ENCODE data around the gene LRRC17. TPM values are rescaled to one million over a fixed set of nuclear protein-coding genes. Genes with fewer than 3 reads are reported as not detected.
"Not testable (repeated sequence)": the region's sequence is repeated elsewhere in the genome, so short reads cannot be mapped to it uniquely, and the experiment has no call there.

LRRC17 gene
- polyA plus RNA-seq, 12 donors, result 23.7 to 112 (median 39.3) TPM; not detected in 1

DNA sequence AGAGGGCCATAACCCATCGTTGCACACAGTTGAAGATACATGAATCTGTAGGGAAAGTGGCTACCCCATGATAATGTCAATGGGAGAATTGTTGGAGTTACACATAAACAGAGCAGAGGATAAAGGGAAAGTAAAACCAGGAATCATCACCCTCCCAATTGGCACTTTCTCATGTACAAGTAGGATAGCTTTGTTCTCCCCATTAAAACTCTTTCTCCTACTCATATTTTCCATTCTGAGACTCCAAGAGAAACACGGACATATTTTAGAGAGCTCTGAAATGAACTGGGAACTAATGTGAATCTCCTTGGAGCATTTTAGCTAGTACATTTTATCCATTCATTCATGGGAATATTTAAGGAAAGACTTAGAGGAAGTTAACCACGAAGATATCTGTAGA lies 17.2 kb upstream of the LRRC17 start:
- peak; percentile 44 for DNase-seq

DNA sequence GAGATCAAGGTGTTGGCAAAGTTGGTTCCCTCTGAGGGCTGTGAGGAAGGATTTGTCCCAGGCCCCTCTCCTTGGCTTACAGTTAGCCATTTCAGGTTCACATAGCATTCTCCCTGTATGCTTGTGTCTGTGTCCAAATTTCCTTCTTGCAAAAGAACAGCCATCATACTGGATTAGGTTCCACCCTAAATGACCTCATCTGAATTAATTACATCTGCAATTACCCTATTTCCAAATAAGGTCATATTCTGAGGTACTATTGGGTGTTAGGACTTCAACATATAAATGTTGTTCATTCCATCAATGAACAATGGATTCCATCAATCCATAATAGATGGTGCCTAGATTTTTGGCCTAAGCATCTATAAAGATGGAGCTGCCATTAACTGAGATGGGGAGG lies 16.2 kb upstream of the LRRC17 start:
- no peak for DNase-seq

DNA sequence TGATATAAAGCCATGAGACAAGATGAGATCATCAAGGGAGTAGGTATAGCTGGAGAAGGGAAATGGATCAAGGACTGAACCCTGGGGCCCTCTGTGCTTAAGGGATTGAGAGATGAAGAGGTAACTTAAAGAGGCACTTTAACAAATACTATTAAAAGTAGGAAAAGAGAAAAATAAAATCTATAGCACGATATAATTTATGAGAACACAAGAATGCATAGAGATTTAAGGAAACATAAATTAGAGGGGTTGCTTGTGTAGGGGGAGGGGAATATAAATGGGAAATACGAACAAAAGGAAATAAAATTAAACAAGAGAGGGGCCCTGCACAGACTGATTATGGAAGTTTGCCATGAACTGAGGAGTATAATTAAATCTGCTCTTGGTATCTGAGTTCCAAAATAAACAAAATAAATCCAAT lies 15.6 kb upstream of the LRRC17 start:
- DNase-seq, result no peak

DNA sequence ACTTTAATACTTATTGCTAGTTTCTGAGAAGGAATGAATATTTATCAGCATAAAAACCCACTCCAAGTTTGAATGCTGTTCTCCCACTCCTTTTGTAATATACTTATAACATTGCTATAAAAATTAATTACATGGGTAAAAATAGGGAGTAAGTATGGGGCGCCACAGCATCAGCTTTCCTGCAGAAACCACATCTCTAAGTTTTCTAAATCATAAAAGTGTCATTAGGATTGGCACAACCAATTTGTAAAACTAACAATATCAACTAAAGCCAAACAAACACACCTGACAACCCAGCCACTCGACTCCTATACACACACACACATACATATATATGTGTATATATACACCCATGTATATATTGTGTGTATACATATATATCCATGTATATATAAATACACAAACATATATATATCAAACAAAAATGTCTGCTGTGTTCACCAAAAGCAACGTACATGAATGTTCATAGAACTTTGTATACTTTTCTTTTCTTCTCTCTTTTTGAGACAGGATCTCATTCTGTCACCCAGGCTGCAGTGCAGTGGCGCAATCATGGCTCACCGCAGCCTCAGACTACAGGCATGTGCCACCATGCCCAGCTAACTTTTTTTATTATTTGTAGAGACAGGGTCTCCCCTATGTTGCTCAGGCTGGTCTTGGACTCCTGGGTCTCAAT lies 14.8 kb upstream of the LRRC17 start:
- no peak for DNase-seq

DNA sequence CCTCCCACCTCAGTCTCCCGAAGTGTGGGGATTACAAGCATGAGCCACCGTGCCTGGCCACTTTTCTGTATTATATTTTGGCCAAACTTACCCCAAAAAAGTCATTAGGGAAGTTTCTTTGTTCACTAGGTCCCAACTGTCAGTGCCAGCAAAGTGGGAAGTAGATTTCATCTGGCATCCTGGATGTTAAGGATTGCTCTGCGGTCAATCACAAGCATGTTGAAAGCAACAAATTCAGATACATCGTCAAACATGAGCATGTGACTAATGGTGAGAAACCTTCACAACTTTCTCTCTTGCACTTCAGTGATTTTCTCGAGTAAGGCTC lies 14.3 kb upstream of the LRRC17 start:
- DNase-seq, result no peak

DNA sequence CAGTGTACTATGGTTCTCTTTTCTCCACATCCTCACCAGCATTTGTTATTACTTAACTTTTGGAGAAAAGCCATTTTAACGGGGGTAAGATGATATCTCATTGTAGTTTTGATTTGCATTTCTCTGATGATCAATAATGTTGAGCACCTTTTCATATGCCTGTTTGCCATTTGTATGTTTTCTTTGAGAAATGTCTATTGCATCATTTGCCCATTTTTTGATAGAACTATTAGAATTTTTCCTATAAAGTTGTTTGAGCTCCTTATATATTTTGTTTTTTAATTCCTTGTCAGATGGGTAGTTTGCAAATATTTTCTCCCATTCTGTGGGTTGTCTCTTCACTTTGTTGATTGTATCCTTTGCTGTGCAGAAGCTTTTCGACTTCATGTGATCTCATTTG lies 10.7 kb upstream of the LRRC17 start:
- not testable (repeated sequence) for DNase-seq

DNA sequence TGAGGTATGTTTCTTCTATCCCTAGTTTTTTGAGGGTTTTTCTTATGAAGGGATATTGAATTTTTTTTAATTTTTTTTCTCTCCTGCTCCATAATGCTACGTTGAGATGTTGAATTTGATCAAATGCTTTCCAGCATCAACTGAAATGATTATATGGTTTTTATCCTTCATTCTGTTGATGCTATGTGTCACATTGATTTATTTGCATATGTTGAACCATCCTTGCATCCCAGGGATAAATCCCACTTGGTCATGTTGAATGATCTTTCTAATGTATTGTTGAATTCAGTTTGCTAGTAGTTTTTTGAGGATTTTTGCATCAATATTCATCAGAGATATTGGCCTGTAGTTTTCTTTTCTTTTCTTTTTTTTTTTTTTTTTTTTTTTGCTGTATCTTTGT lies 9.2 kb upstream of the LRRC17 start:
- DNase-seq, result not testable (repeated sequence)

DNA sequence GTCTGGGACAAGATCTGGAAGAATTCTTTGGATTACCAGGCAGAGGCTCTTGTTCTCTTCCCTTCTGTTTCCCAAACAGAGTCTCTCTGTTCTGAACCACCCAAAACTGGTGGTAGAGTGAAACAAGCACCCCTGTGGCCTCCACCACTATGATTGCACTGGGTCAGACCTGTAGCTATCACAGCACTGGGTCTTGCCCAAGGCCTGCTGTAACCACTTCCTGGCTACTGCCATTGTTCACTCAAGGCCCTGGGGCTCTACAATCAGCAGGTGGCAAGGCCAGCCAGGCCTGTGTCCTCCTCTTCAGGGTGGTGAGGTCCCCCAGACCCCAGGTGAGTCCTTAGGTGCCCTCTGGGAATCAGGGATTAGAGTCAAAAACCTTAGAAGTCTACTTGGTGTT lies 4.1 kb upstream of the LRRC17 start:
- no peak for DNase-seq

DNA sequence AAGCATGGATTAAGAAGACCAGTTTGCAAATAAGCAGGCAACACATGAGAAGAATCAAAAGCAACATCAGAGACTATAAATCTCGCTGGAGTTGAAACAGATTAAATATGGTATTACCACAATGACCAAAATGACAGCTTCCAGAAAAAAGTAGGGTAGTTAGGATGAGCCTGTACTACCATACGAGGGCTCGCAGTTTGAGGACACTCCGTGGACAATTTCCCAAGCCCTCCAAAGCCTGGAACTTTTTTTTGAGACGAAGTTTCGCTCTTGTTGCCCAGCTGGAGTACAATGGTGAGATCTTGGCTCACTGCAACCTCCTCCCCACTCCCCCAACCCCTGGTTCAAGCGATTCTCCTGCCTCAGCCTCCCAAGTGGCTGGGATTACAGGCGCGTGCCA lies 1.0 kb downstream of the LRRC17 start:
- DNase-seq, result no peak

DNA sequence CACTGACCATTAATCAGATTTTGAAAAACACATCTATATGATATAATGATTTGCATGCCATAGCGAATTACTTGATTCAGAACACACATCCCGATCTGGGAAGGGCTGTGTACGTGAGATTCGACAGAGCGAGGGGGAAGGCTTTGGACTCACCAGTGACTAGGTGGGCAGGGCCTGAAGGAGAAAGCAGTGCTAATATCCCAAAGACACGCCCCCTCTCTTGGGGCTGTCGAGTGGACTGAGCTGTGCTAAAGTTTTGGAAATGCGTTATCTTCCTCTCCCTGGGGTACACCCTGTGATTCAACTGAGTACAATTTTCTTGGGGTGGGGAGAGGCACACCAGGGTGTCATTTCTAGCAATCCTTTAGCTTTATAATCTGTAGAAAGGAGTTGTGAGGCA lies 1.8 kb downstream of the LRRC17 start:
- peak; percentile 75 for DNase-seq

DNA sequence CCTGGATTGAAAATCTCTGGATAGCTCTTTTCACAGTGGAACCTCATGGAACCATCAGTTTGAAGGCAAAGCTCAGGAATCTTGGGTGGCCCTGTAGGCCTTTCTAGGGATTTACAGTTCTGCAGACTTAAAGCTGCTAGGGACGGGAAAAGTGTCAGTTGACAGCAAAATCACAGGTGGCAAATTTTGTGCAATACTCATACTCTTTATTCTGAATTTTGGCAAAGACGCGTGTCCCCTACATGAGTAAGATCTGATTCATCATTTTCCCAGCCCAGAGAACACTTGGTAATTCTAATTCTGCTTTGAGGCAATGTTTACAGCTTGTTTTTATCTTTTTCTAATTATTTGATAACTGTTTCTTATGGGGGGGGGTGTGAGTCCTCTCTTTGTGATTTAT lies 3.6 kb downstream of the LRRC17 start:
- DNase-seq, result no peak

DNA sequence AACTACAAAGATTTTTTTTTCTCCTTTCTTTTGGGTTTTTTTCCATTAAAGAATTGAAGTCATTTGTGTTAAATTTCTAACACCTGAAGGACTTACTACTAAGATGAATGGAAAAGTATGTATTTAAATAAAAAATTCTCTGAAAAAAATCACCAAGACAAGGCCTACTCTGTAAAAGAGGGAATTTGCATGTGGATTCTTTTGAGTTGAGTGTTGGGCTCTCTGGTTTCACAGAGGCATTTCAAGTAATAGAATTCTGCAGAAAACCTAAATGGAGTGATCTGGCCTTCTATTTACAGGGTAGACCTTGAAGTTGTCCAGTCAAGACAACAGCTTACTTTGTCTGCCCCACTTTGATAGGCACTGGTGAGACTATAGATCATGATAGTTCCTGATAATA lies 4.1 kb downstream of the LRRC17 start:
- DNase-seq, result no peak

DNA sequence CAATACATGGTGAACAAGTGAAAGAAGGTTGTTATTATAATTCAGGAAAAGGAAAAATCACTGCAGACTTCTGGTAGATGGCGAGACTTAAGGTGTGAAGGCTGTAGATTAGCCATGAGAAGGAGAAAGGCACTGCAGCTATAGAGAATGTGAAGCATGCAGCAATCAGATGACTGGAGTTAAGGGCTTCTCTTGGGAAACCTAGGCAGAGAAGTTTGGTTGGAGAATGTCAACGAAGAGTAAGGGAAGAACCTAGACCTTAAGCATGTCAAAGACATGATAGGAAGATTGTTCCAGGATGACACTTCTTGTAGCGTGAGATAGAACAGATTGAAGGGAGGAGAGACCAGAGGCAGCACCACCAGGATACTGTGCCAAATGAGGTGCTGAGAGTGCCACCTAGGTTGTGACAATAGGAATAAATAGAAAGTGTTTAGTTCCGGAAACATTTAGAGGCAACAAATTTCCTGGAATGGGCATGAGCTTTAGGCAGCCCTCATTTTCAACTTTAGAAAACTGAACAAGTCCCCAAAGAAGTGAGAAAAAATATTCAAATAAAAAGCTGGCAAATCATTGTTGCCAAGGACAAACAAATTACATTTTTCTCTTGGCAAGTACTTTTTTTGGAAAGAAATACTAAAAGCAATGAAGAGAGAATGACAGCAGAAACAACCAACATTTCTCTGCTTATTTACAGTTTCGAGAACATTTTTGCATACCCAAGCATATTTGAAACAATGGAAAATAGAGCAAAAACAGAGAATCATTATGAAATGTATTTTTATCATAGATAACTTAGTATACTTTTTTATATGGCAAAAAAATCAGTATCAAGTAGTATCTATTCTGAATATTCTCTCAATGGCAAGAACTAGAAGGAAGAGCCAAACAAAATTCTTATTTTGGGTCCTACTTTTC lies 4.9 kb downstream of the LRRC17 start:
- no peak for DNase-seq

DNA sequence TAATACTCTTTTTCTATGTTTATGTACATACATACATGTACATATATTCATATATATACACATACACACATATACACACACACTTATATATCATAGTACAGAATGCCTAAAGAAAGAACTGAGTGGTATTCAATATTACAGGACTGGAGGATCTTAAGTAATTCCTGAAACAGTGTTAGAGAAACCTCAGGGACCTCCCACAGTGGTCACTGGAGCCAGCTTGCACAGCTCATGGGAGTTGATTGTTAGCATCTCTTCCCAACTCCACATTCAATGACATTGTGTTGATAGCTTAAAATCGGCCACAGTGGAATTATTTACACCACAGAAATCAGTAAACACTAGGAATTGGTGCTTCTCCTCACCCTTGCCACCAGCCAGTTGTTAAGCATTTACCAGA lies 6.0 kb downstream of the LRRC17 start:
- DNase-seq, result no peak

DNA sequence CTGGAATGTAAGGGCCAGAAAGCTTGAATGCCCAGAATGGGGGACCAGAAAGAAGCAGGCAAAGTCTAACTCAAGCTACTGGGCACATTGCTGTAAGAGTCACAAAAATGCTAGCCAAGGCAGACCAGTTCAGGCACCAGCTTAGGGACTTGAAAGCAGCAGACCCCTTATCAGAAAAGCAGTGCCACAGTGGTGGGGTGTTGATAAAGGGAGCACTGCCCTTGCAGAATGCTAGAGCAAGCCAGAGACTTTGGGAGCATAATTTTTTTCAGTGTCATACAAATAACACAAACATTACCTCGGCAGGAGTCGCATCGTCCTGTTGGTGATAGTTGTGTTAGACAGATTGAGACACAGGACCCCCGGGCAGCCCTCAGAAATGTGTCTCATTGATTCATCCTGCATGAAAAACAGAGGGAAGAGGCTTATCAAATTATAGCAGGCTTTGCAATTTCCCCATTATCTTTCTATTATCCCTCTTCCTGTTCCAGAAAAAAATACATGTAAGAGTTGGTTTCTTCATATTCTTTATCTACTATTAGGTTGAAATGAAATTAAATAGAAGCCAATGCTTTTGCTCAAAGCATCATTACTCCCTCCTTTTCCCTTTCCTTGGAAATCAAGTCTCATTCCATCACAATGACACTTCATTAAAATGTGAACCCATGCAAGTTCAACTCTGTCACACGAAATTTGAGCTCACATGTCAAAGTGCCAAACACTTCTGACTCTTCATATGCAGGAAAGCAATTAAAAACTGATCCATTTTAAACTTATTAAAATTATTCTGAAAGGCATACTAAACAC lies 13.4 kb downstream of the LRRC17 start:
- DNase-seq, result no peak

DNA sequence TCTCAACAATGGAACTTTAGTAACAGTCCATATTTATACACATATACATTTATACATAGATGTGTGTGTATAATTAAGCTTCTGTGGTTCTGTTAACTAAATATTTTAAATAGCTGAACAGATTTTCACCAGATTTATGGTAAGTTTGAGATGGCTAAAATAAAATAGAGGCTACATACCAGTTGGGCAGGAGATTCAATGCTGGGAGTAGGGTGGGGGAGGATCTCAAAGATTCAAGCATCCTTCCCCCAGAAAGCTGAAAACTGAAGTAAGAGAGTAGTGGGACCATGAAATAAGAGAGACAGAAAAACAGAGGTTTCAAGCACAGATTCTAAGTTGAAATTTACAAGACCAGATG lies 14.0 kb downstream of the LRRC17 start:
- no peak for DNase-seq

DNA sequence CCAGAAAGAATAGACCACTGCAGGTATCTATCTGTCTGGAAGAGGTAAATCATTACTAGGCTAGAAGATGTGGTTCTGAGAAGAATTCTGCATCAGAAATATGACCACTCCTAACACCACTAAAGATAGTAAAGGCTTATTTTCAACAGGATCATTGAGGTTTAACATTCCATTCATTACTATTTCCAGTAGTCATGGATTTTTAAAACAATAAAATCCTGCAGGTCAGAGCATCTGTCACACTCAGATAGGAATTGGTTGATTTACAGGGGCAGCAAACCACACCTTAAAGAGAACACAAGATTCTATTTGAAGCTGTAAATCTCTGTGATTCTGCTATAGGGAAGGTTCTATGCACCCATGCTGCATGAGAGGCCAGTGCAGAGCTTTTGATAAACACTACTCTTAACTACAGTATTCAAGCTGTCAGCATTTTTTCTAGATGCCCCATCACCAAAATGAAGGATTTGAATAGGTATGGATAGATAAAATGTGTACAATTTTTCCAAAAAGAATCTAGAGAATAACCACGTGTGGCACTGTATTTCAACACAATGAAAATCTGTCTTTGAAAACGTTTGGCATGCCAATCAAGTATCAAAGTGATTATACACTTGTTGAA lies 14.6 kb downstream of the LRRC17 start:
- DNase-seq, result no peak

DNA sequence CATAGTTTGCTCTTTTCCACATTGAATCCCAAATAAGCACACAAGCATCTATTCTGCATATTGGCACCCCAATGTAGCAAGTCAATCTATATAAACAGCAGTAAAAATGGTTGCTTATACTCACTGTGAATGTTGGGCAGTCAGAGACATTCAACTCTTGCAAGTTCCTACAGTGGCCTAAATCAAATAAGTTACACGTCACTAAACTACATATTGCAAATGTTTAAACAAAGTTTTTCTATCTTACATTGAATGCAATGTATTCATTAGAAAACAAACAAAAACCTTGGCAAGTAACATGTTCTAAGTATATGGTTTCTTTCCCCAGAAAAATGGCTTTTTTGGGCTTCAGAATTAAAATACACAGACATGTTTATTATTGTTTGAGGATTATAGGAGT lies 19.0 kb downstream of the LRRC17 start:
- no peak for DNase-seq

DNA sequence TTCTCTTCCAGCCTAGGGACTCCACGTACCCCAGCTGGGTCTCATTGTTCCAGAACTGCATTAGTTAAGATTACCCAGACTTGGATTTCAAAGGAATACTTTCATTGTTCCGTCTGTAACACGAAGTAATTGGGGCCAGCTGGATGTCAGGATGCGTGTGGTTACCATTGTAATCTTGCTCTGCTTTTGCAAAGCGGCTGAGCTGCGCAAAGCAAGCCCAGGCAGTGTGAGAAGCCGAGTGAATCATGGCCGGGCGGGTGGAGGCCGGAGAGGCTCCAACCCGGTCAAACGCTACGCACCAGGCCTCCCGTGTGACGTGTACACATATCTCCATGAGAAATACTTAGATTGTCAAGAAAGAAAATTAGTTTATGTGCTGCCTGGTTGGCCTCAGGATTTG lies 21.0 kb downstream of the LRRC17 start:
- peak; percentile 72 for DNase-seq

DNA sequence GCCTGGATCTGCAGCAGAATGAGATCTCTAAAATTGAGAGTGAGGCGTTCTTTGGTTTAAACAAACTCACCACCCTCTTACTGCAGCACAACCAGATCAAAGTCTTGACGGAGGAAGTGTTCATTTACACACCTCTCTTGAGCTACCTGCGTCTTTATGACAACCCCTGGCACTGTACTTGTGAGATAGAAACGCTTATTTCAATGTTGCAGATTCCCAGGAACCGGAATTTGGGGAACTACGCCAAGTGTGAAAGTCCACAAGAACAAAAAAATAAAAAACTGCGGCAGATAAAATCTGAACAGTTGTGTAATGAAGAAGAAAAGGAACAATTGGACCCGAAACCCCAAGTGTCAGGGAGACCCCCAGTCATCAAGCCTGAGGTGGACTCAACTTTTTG lies 21.4 kb downstream of the LRRC17 start:
- no peak for DNase-seq

DNA sequence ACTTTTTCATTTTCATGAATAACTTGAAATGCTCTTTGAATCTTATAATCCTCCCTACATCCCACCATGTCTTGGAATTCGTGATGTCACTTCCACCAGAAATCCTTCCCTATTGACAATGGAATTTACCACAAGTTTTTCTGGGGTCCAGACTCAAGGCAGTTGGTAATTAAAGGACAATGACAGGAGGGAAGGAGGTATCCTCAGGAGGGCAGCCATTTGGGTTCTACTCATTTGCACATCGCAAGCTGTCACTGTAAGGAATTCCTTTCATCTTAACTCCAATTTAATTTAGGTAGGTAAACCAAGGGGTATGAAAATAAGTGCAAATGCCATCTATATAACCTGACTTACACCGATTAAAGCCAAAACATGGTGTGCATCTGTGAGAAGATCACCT lies 21.9 kb downstream of the LRRC17 start:
- DNase-seq, result no peak

DNA sequence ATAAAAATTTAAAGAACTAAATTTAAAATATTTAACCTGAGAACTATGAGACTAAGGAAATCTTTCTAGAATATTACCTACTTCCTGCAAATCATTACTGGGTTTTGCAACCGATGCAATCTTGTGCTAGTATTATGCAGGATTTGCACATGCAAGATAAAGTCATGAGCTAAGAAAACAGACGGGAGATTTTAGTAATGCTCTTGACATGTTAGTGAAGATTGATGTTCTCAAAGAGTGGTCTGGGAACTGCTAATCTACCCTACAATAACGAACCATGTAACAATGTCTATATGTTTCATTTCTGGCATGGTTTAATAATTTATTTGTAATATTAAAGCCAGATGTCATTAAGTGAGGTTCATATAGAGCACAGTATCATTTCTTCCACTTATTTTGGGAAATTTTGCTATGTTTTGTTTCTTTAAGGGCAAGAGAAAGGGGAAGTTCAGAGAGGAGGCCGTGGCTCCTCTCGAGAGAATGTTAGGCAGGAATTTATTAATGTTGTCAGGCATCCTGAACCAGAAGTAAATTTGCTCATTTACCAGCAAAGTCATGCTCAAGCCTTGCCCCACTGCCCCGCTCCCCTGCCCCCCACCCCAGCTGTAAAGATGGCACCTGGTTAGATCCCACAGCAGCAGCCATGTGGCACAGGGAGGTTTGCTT lies 22.8 kb downstream of the LRRC17 start:
- DNase-seq, result no peak
